Panc1 (cell line): ENCODE results near the gene TMEM238L. TPM values are rescaled to one million over a fixed set of nuclear protein-coding genes. Genes with fewer than 3 reads are reported as not detected.
"Not testable (repeated sequence)": the region's sequence is repeated elsewhere in the genome, so short reads cannot be mapped to it uniquely, and the experiment has no call there.

Experiments used
- ATAC-seq: fragments of 200-7000 bp; cut with Tn5 transposase; 2 replicates; pipeline ENCODE4 v1.9.1; 2020; ENCODE audit warnings: mild to moderate bottlenecking, moderate library complexity
- Bru-seq: library from RNA; stranded (reverse); fragments of 400-500 nt; gene quantifications from one replicate; lab custom pipeline; 2021; lab: Mats Ljungman, UMichigan
- BruChase-seq, 2 experiments: library from RNA; stranded (reverse); fragments of 400-500 nt; gene quantifications; one replicate each; lab custom pipeline; 2021; lab: Mats Ljungman, UMichigan
- BruUV-seq: library from RNA; stranded (reverse); fragments of 400-500 nt; replicated peaks from 2 replicates; lab custom pipeline; 2021; lab: Mats Ljungman, UMichigan
- CTCF ChIA-PET: fragments of 300-600 bp; sonication (Branson Sonifier 250); formaldehyde crosslinking; loops from one replicate; lab custom pipeline; 2022; ENCODE audit warnings: antibody characterized with exemption; lab: Charles Lee
- POLR2A ChIA-PET: fragments of 300-600 bp; sonication (Branson Sonifier 250); formaldehyde crosslinking; loops from one replicate; lab custom pipeline; 2022; ENCODE audit warnings: antibody characterized with exemption; lab: Charles Lee
- DNase-seq: peaks from one replicate; pipeline ENCODE4 v3.0.0-alpha.2; 2010; ENCODE audit warnings: low read depth, low spot score
- H3K27ac ChIP-seq: 2 replicates; pipeline ENCODE4 v1.5.1; 2011; ENCODE audit warnings: mild to moderate bottlenecking, low read length, inconsistent platforms
- H3K27me3 ChIP-seq: fragments of 200-500 bp; sonication (Bioruptor generic); 2 replicates; pipeline ENCODE4 v1.6.0; 2014; ENCODE audit warnings: low read length, inconsistent platforms; ENCODE audit not compliant: control insufficient read depth, insufficient read depth
- H3K36me3 ChIP-seq: fragments of 200-500 bp; sonication (Bioruptor generic); 2 replicates; pipeline ENCODE4 v1.5.1; 2014; ENCODE audit warnings: inconsistent platforms, mild to moderate bottlenecking, low read length, moderate library complexity; ENCODE audit not compliant: control insufficient read depth, insufficient read depth
- H3K4me1 ChIP-seq: 2 replicates; pipeline ENCODE4 v1.5.1; 2011; ENCODE audit warnings: inconsistent platforms, mild to moderate bottlenecking, low read length, moderate library complexity; ENCODE audit not compliant: control insufficient read depth, insufficient read depth
- H3K4me3 ChIP-seq, 2 experiments: 2 replicates each; pipeline ENCODE4 v1.5.1; 2011 to 2012; ENCODE audit warnings: low read depth in 2 of 2, low read length in 2 of 2, mild to moderate bottlenecking in 2 of 2, inconsistent platforms in 1 of 2, moderate library complexity in 1 of 2
- H3K9me3 ChIP-seq: fragments of 200-500 bp; sonication (Bioruptor generic); 2 replicates; pipeline ENCODE4 v1.5.1; 2014; ENCODE audit warnings: low read depth, mild to moderate bottlenecking, inconsistent platforms, low read length, moderate library complexity; ENCODE audit not compliant: control insufficient read depth, insufficient read depth
- POLR2AphosphoS5 ChIP-seq: IDR thresholded peaks from 2 replicates; pipeline ENCODE4 v1.6.1; 2012; ENCODE audit warnings: mild to moderate bottlenecking, low read depth, low read length, moderate library complexity
- SIN3A ChIP-seq: IDR thresholded peaks from 2 replicates; pipeline ENCODE4 v1.6.1; 2012; ENCODE audit warnings: low read depth, mild to moderate bottlenecking, low read length, moderate library complexity, borderline replicate concordance; ENCODE audit not compliant: insufficient read depth
- TCF7L2 ChIP-seq: IDR thresholded peaks from 2 replicates; pipeline ENCODE4 v1.6.1; 2011; ENCODE audit warnings: mild to moderate bottlenecking, low read depth, low read length, inconsistent platforms
- in situ Hi-C: cut with HindIII; loops from 2 replicates; pipeline ENCODE4 v1.10.0; 2016; ENCODE audit warnings: low sequenced_read_pairs, low pct_unique_long_range_greater_than_20kb
- intact Hi-C: fragments of 100-400 bp; cut with micrococcal nuclease; formaldehyde crosslinking; loops from one replicate; pipeline ENCODE4 v1.10.0; 2022; ENCODE audit not compliant: unreplicated experiment
- long read RNA-seq: library from polyadenylated mRNA; unstranded; transcript quantifications from one replicate; pipeline ENCODE4 v2.0.0, GENCODE V29; 2021; ENCODE audit not compliant: unreplicated experiment
- polyA plus RNA-seq: library from polyadenylated mRNA; unstranded; fragments of >200 nt; gene quantifications from one replicate; pipeline ENCODE4 v1.2.1, GENCODE V29; 2012; ENCODE audit warnings: missing spikeins; ENCODE audit not compliant: insufficient read length
- total RNA-seq: library from RNA; stranded (reverse); gene quantifications from one replicate; pipeline ENCODE4 v1.2.1, GENCODE V29; 2021; ENCODE audit not compliant: unreplicated experiment
- TF ChIP-seq, protein P1 (sequence below): fragments of 450-650 bp; IDR thresholded peaks from 2 replicates; pipeline ENCODE4 v1.5.1; 2017; ENCODE audit warnings: mild to moderate bottlenecking
- TF ChIP-seq, protein P2 (sequence below), 2 experiments: IDR thresholded peaks; 2 replicates each; pipeline ENCODE4 v1.6.1; 2011 to 2012; ENCODE audit warnings: low read depth in 2 of 2, control low read depth in 1 of 2, low read length in 1 of 2, mild to moderate bottlenecking in 1 of 2, moderate library complexity in 1 of 2; ENCODE audit not compliant: insufficient read depth in 1 of 2

TMEM238L gene, protein sequence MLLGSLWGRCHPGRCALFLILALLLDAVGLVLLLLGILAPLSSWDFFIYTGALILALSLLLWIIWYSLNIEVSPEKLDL
- total RNA-seq (not detected), Bru-seq, nascent RNA (not detected), BruChase-seq, experiment 1, labeled RNA remaining after a 2-hour chase (not detected), BruChase-seq, experiment 2, labeled RNA remaining after a 6-hour chase (not detected)
- not detected for polyA plus RNA-seq
- long read RNA-seq = 0 reads

DNA sequence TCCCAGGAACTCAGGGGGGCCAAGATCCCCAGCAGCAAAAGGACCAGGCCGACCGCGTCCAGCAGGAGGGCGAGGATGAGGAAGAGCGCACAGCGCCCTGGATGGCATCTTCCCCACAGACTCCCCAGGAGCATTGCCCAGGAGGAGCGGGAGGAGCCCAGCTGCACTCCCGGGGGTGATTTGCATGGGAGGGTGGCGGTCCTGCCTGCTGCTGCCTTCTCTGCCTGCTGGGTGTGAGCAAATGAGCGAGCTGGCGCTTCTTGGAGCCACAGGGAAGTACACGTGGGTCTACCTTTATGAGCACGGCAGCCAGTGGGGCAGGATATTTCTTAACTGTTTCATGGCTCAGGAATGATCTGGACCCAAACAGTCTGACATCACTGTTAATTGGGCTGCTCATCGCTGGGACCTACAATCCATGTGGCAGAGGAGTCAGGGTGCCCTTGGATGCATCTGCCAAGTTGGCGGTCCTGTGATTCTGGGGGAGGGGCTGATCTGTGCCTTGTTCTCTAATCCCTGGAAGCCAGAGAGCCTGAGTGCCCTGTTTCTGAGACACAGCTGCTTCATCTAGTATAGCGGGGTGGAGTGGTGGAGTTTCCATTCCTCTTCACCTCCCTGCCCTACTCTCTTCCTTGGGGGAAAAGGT lies at the start of gene TMEM238L:
TMEM238L (minus strand) TSS at position 270 of the 646 bp plus-strand sequence; CDS start at position 134, 136 bp downstream.
- no peaks in the 10 kb centered on the region for H3K4me1 ChIP-seq
- no peak within 1 kb of the TSS for H3K27ac ChIP-seq
- ATAC-seq = no peak
- CTCF ChIA-PET = no interaction called here
- no TSS peak for BruUV-seq
- H3K27me3 ChIP-seq = no peaks in the 10 kb centered on the region
- H3K4me3 ChIP-seq = no peak within 1 kb of the TSS
- no peaks in the 10 kb centered on the region for H3K9me3 ChIP-seq
- in situ Hi-C loops (no loop called here), intact Hi-C loops (no loop called here)
- no peak for TF ChIP-seq TCF7L2
- no peak for TF ChIP-seq POLR2AphosphoS5
- TF ChIP-seq, protein P1, sequence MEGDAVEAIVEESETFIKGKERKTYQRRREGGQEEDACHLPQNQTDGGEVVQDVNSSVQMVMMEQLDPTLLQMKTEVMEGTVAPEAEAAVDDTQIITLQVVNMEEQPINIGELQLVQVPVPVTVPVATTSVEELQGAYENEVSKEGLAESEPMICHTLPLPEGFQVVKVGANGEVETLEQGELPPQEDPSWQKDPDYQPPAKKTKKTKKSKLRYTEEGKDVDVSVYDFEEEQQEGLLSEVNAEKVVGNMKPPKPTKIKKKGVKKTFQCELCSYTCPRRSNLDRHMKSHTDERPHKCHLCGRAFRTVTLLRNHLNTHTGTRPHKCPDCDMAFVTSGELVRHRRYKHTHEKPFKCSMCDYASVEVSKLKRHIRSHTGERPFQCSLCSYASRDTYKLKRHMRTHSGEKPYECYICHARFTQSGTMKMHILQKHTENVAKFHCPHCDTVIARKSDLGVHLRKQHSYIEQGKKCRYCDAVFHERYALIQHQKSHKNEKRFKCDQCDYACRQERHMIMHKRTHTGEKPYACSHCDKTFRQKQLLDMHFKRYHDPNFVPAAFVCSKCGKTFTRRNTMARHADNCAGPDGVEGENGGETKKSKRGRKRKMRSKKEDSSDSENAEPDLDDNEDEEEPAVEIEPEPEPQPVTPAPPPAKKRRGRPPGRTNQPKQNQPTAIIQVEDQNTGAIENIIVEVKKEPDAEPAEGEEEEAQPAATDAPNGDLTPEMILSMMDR = no peak
- TF ChIP-seq, protein P2, sequence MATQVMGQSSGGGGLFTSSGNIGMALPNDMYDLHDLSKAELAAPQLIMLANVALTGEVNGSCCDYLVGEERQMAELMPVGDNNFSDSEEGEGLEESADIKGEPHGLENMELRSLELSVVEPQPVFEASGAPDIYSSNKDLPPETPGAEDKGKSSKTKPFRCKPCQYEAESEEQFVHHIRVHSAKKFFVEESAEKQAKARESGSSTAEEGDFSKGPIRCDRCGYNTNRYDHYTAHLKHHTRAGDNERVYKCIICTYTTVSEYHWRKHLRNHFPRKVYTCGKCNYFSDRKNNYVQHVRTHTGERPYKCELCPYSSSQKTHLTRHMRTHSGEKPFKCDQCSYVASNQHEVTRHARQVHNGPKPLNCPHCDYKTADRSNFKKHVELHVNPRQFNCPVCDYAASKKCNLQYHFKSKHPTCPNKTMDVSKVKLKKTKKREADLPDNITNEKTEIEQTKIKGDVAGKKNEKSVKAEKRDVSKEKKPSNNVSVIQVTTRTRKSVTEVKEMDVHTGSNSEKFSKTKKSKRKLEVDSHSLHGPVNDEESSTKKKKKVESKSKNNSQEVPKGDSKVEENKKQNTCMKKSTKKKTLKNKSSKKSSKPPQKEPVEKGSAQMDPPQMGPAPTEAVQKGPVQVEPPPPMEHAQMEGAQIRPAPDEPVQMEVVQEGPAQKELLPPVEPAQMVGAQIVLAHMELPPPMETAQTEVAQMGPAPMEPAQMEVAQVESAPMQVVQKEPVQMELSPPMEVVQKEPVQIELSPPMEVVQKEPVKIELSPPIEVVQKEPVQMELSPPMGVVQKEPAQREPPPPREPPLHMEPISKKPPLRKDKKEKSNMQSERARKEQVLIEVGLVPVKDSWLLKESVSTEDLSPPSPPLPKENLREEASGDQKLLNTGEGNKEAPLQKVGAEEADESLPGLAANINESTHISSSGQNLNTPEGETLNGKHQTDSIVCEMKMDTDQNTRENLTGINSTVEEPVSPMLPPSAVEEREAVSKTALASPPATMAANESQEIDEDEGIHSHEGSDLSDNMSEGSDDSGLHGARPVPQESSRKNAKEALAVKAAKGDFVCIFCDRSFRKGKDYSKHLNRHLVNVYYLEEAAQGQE (IDR thresholded peaks at IDR 0.05; ENCODE audit: insufficient read depth in 1 of 2, low read depth in 2 of 2, low read length in 1 of 2) = no peak
- TF ChIP-seq SIN3A = no peak
- DNase-seq = no peak
- no peaks in the 10 kb centered on the region for H3K36me3 ChIP-seq
- POLR2A ChIA-PET = no interaction called here

DNA sequence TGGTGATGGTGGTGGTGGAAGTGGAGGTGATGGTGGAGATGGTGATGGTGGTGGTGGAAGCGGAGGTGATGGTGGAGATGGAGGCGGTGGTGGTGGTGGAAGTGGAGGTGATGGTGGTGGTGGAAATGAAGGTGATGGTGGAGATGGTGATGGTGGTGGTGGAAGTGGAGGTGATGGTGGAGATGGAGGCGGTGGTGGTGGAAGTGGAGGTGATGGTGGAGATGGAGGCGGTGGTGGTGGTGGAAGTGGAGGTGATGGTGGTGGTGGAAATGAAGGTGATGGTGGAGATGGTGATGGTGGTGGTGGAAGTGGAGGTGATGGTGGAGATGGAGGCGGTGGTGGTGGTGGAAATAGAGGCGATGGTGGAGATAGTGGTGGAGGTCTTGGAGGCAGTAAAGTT lies 42.7 kb upstream of the TMEM238L start:
- H3K36me3 ChIP-seq, H3K27me3 ChIP-seq, in situ Hi-C loops, H3K4me3 ChIP-seq, DNase-seq, H3K4me1 ChIP-seq, CTCF ChIA-PET, POLR2A ChIA-PET, BruUV-seq, ATAC-seq, intact Hi-C loops, H3K9me3 ChIP-seq, H3K27ac ChIP-seq: not testable (repeated sequence)

DNA sequence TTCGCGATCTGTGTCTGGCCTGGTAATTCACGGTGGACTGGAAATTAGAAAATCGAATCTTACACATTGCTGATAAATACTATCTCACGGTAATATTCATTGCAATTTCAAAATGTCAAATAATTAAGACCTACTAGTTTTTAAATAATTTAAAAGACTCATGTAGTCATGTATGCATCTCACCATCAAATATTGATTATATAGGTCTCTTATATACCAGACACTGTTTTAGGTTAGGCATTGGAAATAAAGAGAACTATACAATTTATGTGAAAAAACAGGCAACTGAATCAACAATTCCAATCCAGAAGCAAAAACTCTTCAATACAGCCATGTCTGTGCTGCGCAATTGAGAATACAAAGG lies 41.5 kb upstream of the TMEM238L start:
- DNase-seq (no peak), ATAC-seq (no peak)
- Histone ChIP-seq H3K36me3 (no peaks in the 10 kb centered on the region), H3K4me3 (peak overlapping the region; percentile 38 to 57; a peak in 3 of 4 replicates), H3K9me3 (no peaks in the 10 kb centered on the region), H3K27me3 (no peaks in the 10 kb centered on the region), H3K4me1 (no peaks in the 10 kb centered on the region), H3K27ac (no peak overlapping the region)
- BruUV-seq = no TSS peak
- in situ Hi-C loops = no loop called here
- no peak for TF ChIP-seq POLR2AphosphoS5
- TF ChIP-seq, protein P1 = peak; percentile 21
- ChIA-PET POLR2A (no interaction called here), CTCF (interaction anchor here (0.8 to 3.0 kb wide), 3 partner anchors 91 to 198 kb away, joined by 4 to 13 read pairs (median 5); no protein-coding TSS in a partner anchor)
- intact Hi-C loops = loop anchor here (2.0 kb wide), 1 partner anchor 109 kb away; no protein-coding TSS in a partner anchor
